DND-41 (cell line): ENCODE data around the gene PTPRC.

Experiments used
- ATAC-seq: fragments of 200-7000 bp; cut with Tn5 transposase; 3 replicates; pipeline ENCODE4 v1.9.1; 2021; ENCODE audit warnings: low read depth; ENCODE audit not compliant: insufficient read depth
- DNase-seq: peaks from one replicate; pipeline ENCODE4 v3.0.0-alpha.2; 2020
- H2AFZ ChIP-seq: 2 replicates; pipeline ENCODE4 v1.6.0; 2012; ENCODE audit warnings: low read depth, low read length
- H3K27ac ChIP-seq: 2 replicates; pipeline ENCODE4 v1.5.1; 2012; ENCODE audit warnings: low read length, inconsistent platforms
- H3K27me3 ChIP-seq: fragments of 200-600 bp; sonication (generic); 2 replicates; pipeline ENCODE4 v1.6.0; 2012; ENCODE audit warnings: low read length, mild to moderate bottlenecking, inconsistent platforms; ENCODE audit not compliant: insufficient read depth, poor library complexity
- H3K36me3 ChIP-seq: 2 replicates; pipeline ENCODE4 v1.5.1; 2012; ENCODE audit warnings: low read length, inconsistent platforms; ENCODE audit not compliant: insufficient read depth
- H3K4me1 ChIP-seq: 2 replicates; pipeline ENCODE4 v1.5.1; 2012; ENCODE audit warnings: mild to moderate bottlenecking, low read length; ENCODE audit not compliant: insufficient read depth
- H3K4me2 ChIP-seq: 2 replicates; pipeline ENCODE4 v1.6.0; 2012; ENCODE audit warnings: mild to moderate bottlenecking, moderate library complexity, low read length, inconsistent platforms; ENCODE audit not compliant: insufficient read depth
- H3K4me3 ChIP-seq, 2 experiments: fragments of 200-600 bp in 1 of 2; shearing (Covaris generic) in 1 of 2; 2 replicates each; pipeline ENCODE4 v1.5.1; 2012 to 2016; ENCODE audit warnings: inconsistent platforms in 2 of 2, low read length in 2 of 2, mild to moderate bottlenecking in 2 of 2, low read depth in 1 of 2, moderate library complexity in 1 of 2
- H3K79me2 ChIP-seq: 2 replicates; pipeline ENCODE4 v1.6.0; 2012; ENCODE audit warnings: low read length, inconsistent platforms; ENCODE audit not compliant: insufficient read depth
- H3K9ac ChIP-seq: 2 replicates; pipeline ENCODE4 v1.6.0; 2012; ENCODE audit warnings: low read depth, mild to moderate bottlenecking, inconsistent platforms, low read length, moderate library complexity
- H3K9me3 ChIP-seq: 2 replicates; pipeline ENCODE4 v1.5.1; 2012; ENCODE audit warnings: low read length, moderate library complexity, mild to moderate bottlenecking, inconsistent platforms; ENCODE audit not compliant: insufficient read depth, severe bottlenecking
- H4K20me1 ChIP-seq: 2 replicates; pipeline ENCODE4 v1.6.0; 2012; ENCODE audit warnings: low read length; ENCODE audit not compliant: insufficient read depth
- EZH2 ChIP-seq: IDR thresholded peaks from 3 replicates; pipeline ENCODE4 v1.6.1; 2012; ENCODE audit warnings: borderline replicate concordance, low read depth, mild to moderate bottlenecking, moderate library complexity, low read length, inconsistent platforms; ENCODE audit not compliant: severe bottlenecking
- TF ChIP-seq, protein P1 (sequence below): IDR thresholded peaks from 2 replicates; pipeline ENCODE4 v1.5.1; 2012; ENCODE audit warnings: borderline replicate concordance, low read length, moderate library complexity, mild to moderate bottlenecking; ENCODE audit not compliant: poor library complexity, severe bottlenecking; ENCODE audit errors: extremely low read depth

Gene PTPRC

GRCh38 chr1:198624648-198624980 is 14.2 kb upstream of the PTPRC start:
- Histone ChIP-seq H3K4me1 (peaks cover 69% of the 10 kb centered on the region), H3K79me2 (no peaks in the 10 kb centered on the region), H3K27me3 (no peaks in the 10 kb centered on the region), H3K4me3 (no peak overlapping the region), H3K9ac (no peak overlapping the region), H3K36me3 (no peaks in the 10 kb centered on the region), H2AFZ (no peak overlapping the region), H4K20me1 (no peaks in the 10 kb centered on the region), H3K9me3 (no peaks in the 10 kb centered on the region), H3K4me2 (no peak overlapping the region), H3K27ac (peak overlapping the region; percentile 33; the same call in 1 of the 2 replicates)
- no peak for TF ChIP-seq EZH2
- TF ChIP-seq, protein P1, sequence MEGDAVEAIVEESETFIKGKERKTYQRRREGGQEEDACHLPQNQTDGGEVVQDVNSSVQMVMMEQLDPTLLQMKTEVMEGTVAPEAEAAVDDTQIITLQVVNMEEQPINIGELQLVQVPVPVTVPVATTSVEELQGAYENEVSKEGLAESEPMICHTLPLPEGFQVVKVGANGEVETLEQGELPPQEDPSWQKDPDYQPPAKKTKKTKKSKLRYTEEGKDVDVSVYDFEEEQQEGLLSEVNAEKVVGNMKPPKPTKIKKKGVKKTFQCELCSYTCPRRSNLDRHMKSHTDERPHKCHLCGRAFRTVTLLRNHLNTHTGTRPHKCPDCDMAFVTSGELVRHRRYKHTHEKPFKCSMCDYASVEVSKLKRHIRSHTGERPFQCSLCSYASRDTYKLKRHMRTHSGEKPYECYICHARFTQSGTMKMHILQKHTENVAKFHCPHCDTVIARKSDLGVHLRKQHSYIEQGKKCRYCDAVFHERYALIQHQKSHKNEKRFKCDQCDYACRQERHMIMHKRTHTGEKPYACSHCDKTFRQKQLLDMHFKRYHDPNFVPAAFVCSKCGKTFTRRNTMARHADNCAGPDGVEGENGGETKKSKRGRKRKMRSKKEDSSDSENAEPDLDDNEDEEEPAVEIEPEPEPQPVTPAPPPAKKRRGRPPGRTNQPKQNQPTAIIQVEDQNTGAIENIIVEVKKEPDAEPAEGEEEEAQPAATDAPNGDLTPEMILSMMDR: no peak
- ATAC-seq (no peak), DNase-seq (no peak)

- Histone ChIP-seq H3K36me3 (no peaks in the 10 kb centered on the region), H3K27ac (peak overlapping the region; percentile 6; the same call in 1 of the 2 replicates), H3K4me2 (no peak overlapping the region), H2AFZ (peak overlapping the region; percentile 12; the same call in 1 of the 2 replicates), H3K79me2 (no peaks in the 10 kb centered on the region), H3K4me3 (no peak overlapping the region), H3K4me1 (peaks cover 47% of the 10 kb centered on the region), H3K27me3 (no peaks in the 10 kb centered on the region), H4K20me1 (no peaks in the 10 kb centered on the region), H3K9me3 (no peaks in the 10 kb centered on the region), H3K9ac (no peak overlapping the region)
- DNase-seq (no peak), ATAC-seq (no peak)
- TF ChIP-seq, protein P1: no peak
- no peak for TF ChIP-seq EZH2
These were observed 11.3 kb upstream of the PTPRC start for GRCh38 chr1:198627436-198628066.

DNA sequence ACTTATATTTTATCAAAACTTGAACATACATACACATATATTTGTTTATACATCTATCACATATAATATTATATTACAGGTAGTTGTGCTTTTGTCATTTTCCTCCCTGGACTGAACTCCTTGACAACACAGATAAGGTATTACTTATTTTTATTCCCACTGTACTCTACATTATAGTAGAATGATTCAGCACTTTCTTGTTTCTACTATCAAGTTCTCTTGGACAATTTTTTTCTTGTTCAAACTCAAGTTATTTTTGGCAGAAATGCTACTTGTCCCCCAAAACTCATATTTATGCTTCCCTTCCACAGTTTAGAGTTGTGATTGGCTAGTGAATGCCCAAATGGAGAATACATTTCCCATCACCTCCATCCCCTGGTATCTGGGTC is 10.8 kb upstream of the PTPRC start:
- peaks cover 42% of the 10 kb centered on the region for H3K4me1 ChIP-seq
- H3K79me2 ChIP-seq: no peaks in the 10 kb centered on the region
- no peak overlapping the region for H3K4me2 ChIP-seq
- H3K4me3 ChIP-seq: no peak overlapping the region
- peak overlapping the region; percentile 1; the same call in 1 of the 2 replicates for H3K27ac ChIP-seq
- DNase-seq (no peak), ATAC-seq (no peak)
- H2AFZ ChIP-seq: no peak overlapping the region
- no peaks in the 10 kb centered on the region for H4K20me1 ChIP-seq
- H3K9me3 ChIP-seq: no peaks in the 10 kb centered on the region
- no peaks in the 10 kb centered on the region for H3K27me3 ChIP-seq
- no peaks in the 10 kb centered on the region for H3K36me3 ChIP-seq
- H3K9ac ChIP-seq: no peak overlapping the region
- TF ChIP-seq, protein P1: no peak
- TF ChIP-seq EZH2: no peak
